Breast epithelium (tissue), 4 donors: ENCODE results near the gene FOXRED2. TPM values are rescaled to one million over a fixed set of nuclear protein-coding genes. Genes with fewer than 3 reads are reported as not detected.
"Not testable (repeated sequence)": the region's sequence is repeated elsewhere in the genome, so short reads cannot be mapped to it uniquely, and the experiment has no call there.

Experiments used
- DNase-seq, 2 donors: peaks; one replicate each; pipeline ENCODE4 v3.0.0-alpha.2; 2019; ENCODE audit warnings: low spot score in 2 of 2
- H3K27ac ChIP-seq, 2 donors: fragments of 200-600 bp; sonication (generic) in 1 of 2; one replicate each; pipeline ENCODE4 v1.5.1; 2016 to 2019; ENCODE audit warnings: mild to moderate bottlenecking in 1 of 2
- H3K27me3 ChIP-seq, 2 donors: fragments of 200-600 bp; sonication (generic) in 1 of 2; one replicate each; pipeline versions ENCODE4 v1.5.1 to v1.6.0; 2017 to 2019; ENCODE audit warnings: control low read depth in 1 of 2, mild to moderate bottlenecking in 1 of 2
- H3K36me3 ChIP-seq: fragments of 200-600 bp; one replicate; pipeline ENCODE4 v1.5.1; 2019
- H3K4me1 ChIP-seq, 2 donors: fragments of 200-600 bp; sonication (generic); one replicate each; pipeline ENCODE4 v1.5.1; 2016 to 2019; ENCODE audit warnings: control low read depth in 1 of 2
- H3K4me3 ChIP-seq, 3 donors: fragments of 200-600 bp; sonication (generic); 1 replicate in 2 of 3; 2 replicates in 1 of 3; pipeline ENCODE4 v1.5.1; 2016 to 2019; ENCODE audit warnings: mild to moderate bottlenecking in 3 of 3, moderate library complexity in 2 of 3
- H3K9me3 ChIP-seq, 2 donors: fragments of 200-600 bp; sonication (generic) in 1 of 2; one replicate each; pipeline ENCODE4 v1.5.1; 2016 to 2019; ENCODE audit warnings: control low read depth in 1 of 2
- CTCF ChIP-seq, 3 donors: fragments of 450-650 bp; IDR thresholded peaks; one replicate each; pipeline ENCODE4 v1.5.1; 2016 to 2017; ENCODE audit warnings: antibody characterized with exemption in 3 of 3, mild to moderate bottlenecking in 3 of 3, moderate library complexity in 3 of 3
- POLR2A ChIP-seq: fragments of 450-650 bp; IDR thresholded peaks from one replicate; pipeline ENCODE4 v1.6.1; 2016; ENCODE audit warnings: antibody characterized with exemption, mild to moderate bottlenecking, moderate library complexity
- POLR2AphosphoS5 ChIP-seq, 3 donors: sonication (generic); formaldehyde crosslinking; IDR thresholded peaks; one replicate each; pipeline ENCODE4 v1.6.1; 2017; ENCODE audit warnings: antibody characterized with exemption in 3 of 3
- intact Hi-C: fragments of 100-400 bp; cut with DNase I; formaldehyde crosslinking; loops from one replicate; pipeline ENCODE4 v1.15.1; 2023; ENCODE audit warnings: low total_unique reads
- total RNA-seq, 3 donors: library from RNA; depleted of rRNA; stranded (reverse); fragments of >200 nt; gene quantifications; one replicate each; pipeline ENCODE4 v1.1.0, GENCODE V29; 2016

The FOXRED2 gene
- total RNA-seq, 3 donors from 2014 or later = 4.9 to 9.9 (median 6.1) TPM

- Histone ChIP-seq H3K4me1 (peaks cover 0 to 8% of the 10 kb centered on the region in 2 donors), H3K27ac (no peak overlapping the region), H3K27me3 (no peaks in the 10 kb centered on the region), H3K9me3 (no peaks in the 10 kb centered on the region), H3K4me3 (no peak overlapping the region), H3K36me3 (no peaks in the 10 kb centered on the region)
- no peak for DNase-seq
- intact Hi-C loops = no loop called here
- TF ChIP-seq POLR2A (no peak), POLR2AphosphoS5 (IDR thresholded peaks at IDR 0.05) (no peak), CTCF (IDR thresholded peaks at IDR 0.05) (no peak)
Observed at GRCh38 chr22:36532466-36532865, 25.6 kb upstream of the FOXRED2 start.

DNA sequence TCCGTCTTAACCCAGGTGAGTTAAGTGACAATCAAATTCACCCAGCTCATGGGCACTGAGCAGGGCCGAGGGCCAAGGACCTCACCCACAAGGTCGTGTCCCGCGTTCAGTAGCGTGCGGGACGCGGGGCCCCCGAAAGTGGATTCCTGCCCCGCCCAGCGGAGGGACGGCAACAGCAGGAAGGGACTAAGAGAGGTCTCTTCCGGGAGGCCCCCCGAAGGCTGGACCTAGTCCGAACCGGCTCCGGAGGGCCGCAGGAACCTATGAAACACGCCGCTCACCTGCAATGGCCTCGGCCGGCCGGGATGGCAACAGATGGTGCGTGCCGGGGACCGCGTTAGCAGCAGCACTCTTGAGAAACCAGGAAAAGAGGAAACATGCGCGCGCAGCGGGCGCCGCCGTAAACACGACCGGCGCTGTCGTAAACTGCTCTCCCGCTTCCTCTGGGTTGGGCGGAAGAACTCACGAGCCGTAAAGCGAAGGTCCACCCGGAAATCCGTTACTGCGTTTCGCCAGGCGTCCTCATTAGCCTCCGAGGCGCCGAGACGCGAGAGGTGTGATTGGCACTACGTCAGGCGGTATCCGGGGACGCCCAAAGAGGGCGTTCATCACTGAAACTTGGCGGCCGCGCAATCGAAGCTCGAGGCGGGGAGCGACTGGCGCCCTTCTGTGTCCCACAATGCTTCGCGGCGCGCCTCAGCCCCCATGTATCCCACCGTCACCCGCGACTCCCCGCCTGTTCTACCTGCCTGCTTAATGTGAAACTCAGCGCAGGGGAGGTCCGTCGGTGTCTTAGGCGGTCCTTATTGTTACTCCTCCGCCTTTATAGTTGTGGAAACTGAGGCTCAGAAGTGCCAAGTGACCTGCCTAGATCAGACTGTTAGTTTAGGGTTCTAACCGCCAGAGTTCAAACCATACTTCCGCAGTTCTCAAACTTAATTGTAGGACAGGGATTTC, 22.2 kb upstream of the FOXRED2 start, which contains the start of gene EIF3D:
EIF3D (minus strand) TSS at position 372 of the 957 bp plus-strand sequence. CDS start 3,045 bp downstream, outside the sequence.
- intact Hi-C loops = no loop called here
- DNase-seq = peak; percentile 98
- peaks cover 11% of the 10 kb centered on the region for H3K36me3 ChIP-seq
- TF ChIP-seq CTCF (IDR thresholded peaks at IDR 0.05) (peak in 2 of 3 donors; percentile 4 to 21), POLR2AphosphoS5 (IDR thresholded peaks at IDR 0.05) (peak; percentile 92 to 95 (median 93)), POLR2A (peak; percentile 69)
- peaks cover 5 to 13% of the 10 kb centered on the region in 2 donors for H3K4me1 ChIP-seq
- no peaks in the 10 kb centered on the region for H3K9me3 ChIP-seq
- peak within 1 kb of the TSS; percentile 92 to 98 for H3K27ac ChIP-seq
- H3K27me3 ChIP-seq = no peaks in the 10 kb centered on the region
- peak within 1 kb of the TSS; percentile 81 to 84 (median 82) for H3K4me3 ChIP-seq

DNA sequence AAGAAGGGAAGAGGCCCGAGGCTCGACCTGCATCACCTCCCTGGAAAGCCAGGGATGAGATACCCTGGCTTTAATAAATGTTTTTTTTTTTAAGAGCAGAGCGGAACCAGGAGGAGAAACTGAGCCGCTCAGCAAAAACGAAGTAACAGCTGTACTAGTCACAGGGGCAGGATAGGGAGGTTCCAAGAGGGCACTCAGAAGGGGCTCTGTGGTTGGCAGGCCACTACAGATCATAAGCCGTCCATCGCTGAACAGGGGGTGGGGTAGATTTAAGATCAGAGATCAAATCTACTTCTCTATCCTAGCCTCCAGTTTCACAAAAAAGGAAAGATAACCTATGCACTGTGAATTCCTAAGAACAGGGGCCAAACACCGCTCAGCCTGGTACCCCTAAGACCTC, 21.5 kb upstream of the FOXRED2 start:
- TF ChIP-seq CTCF (IDR thresholded peaks at IDR 0.05) = no peak
- intact Hi-C loops = no loop called here
- DNase-seq = no peak
- peak overlapping the region; percentile 81 to 84 (median 82) for H3K4me3 ChIP-seq
- peaks cover 5 to 13% of the 10 kb centered on the region in 2 donors for H3K4me1 ChIP-seq
- H3K36me3 ChIP-seq = peaks cover 13% of the 10 kb centered on the region
- H3K27me3 ChIP-seq = no peaks in the 10 kb centered on the region
- H3K27ac ChIP-seq = peak overlapping the region; percentile 92 to 98
- no peaks in the 10 kb centered on the region for H3K9me3 ChIP-seq

- peaks cover 21% of the 10 kb centered on the region for H3K36me3 ChIP-seq
- intact Hi-C loops = no loop called here
- no peak for TF ChIP-seq POLR2AphosphoS5 (IDR thresholded peaks at IDR 0.05)
- no peak for TF ChIP-seq CTCF (IDR thresholded peaks at IDR 0.05)
- no peak for TF ChIP-seq POLR2A
- no peak overlapping the region for H3K27ac ChIP-seq
- H3K4me3 ChIP-seq = no peak overlapping the region
- no peaks in the 10 kb centered on the region for H3K9me3 ChIP-seq
- H3K4me1 ChIP-seq = peaks cover 5 to 7% of the 10 kb centered on the region in 2 donors
- DNase-seq = no peak
- no peaks in the 10 kb centered on the region for H3K27me3 ChIP-seq
Observed at GRCh38 chr22:36522662-36523061, 15.8 kb upstream of the FOXRED2 start.

GRCh38 chr22:36520423-36520822, 13.6 kb upstream of the FOXRED2 start:
- H3K27ac ChIP-seq = no peak overlapping the region
- TF ChIP-seq POLR2A (no peak), POLR2AphosphoS5 (IDR thresholded peaks at IDR 0.05) (no peak), CTCF (IDR thresholded peaks at IDR 0.05) (no peak)
- H3K9me3 ChIP-seq = no peaks in the 10 kb centered on the region

GRCh38 chr22:36519906-36520305, 13.1 kb upstream of the FOXRED2 start:
- H3K4me3 ChIP-seq, H3K9me3 ChIP-seq, H3K4me1 ChIP-seq, H3K27ac ChIP-seq, intact Hi-C loops, H3K27me3 ChIP-seq, DNase-seq: not testable (repeated sequence)
- peaks cover 33% of the 10 kb centered on the region for H3K36me3 ChIP-seq

More at GRCh38 chr22:36520423-36520822, 13.6 kb upstream of the FOXRED2 start:
- DNase-seq = no peak
- Histone ChIP-seq H3K4me1 (no peaks in the 10 kb centered on the region), H3K4me3 (no peak overlapping the region), H3K27me3 (no peaks in the 10 kb centered on the region), H3K36me3 (peaks cover 35% of the 10 kb centered on the region)
- intact Hi-C loops = no loop called here
